ENCODE data around the gene NBPF9.
"Not testable (repeated sequence)": the region's sequence is repeated elsewhere in the genome, so short reads cannot be mapped to it uniquely, and the experiment has no call there.

NBPF9 gene

DNA sequence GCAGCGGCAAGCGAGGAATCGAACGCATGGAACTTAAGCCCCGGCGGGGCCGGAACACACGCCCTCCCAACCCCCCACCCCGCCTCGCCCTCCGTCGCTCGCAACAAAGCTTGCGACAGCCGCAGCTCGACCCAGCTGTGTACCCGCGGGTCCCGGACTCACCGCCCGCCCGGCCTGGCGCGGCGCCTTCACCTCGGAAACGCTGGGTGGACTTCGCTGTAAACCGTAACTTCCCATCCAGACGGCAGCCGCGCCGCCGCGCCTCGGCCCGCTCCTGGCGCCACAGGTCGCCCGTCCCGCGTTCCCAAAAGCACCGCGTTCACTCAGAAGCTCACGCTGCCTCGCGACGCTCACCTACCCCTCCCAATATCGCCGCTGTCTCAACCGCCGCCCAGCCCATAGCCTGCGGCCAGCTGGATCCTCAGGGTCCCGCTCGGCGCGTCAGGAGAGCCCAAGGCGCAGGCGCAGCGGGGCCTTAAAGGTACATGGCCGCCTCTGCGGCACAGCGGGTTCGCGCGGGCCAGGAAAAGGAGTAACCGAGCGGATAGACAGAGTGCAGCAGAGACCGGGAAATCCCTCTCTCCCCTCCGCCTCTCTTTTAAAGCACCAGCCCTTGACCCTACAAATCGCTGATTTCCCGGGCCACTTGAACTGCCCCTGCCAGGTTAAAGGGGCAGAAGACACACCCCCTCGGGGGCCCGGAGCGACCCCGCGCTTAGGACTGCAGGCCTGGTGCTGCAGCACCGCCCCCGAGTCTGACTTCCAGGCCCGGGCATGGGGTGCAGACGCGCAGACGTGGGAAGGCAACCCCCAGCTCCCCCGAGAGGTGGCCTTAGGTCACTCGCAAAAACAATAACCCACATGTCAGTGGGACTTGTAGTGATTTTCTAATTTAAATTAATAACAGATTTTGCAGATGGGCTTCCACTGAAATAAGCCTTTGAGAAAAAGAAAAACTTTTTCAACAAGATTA lies at the start of gene NBPF9:
Gene NBPF9 (minus strand): TSS at position 443 of the 973 bp plus-strand sequence. CDS start 21,412 bp downstream, outside the sequence.
- DNase-seq, result peak; percentile 18

DNA sequence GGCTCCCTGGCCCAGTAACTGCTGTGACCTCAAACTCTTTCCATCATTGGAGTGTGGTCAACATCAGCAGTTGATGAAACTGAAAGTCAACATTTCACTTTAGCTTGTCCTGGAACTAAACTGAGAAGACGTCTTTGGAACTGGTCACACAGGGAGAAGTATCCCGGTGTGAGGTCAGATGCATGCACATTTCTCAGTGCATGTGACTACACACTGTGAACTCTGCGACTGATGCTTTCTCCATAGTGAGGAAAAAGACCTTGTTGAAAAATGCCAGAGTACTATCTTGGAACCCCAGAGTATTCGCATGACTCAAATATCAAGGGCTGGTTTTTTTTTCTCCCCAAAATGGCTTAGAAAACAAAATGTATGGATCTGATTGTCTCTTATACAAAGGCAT lies 46.6 kb upstream of the NBPF9 start:
- DNase-seq, result not testable (repeated sequence)

GRCh38 chr1:149137585-149137984 lies 34.2 kb upstream of the NBPF9 start:
- DNase-seq, result not testable (repeated sequence)

- DNase-seq, result not testable (repeated sequence)
Observed at GRCh38 chr1:149130938-149131337, 27.6 kb upstream of the NBPF9 start.

DNA sequence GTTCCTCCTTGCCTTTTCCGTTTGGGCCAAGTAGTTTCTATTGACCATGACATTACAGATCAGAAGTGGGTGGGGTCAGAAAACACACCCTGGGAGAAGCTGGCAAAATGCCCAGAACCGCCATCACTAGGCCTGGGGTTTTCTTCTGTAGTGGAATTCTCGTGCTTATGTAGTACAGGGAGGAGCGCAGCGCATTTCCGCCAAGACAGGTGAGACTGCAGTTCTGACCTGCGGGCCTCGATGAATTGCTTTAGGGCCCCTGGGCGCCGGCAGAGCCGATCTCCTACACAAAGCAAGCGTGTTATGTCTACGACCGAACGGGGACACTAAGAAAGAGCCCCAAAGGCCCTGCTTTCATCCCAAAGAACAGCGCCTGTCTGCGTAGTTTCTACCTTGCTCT lies 25.9 kb upstream of the NBPF9 start:
- not testable (repeated sequence) for DNase-seq

- not testable (repeated sequence) for DNase-seq
Observed at GRCh38 chr1:149126555-149127145, 23.3 kb upstream of the NBPF9 start.

DNA sequence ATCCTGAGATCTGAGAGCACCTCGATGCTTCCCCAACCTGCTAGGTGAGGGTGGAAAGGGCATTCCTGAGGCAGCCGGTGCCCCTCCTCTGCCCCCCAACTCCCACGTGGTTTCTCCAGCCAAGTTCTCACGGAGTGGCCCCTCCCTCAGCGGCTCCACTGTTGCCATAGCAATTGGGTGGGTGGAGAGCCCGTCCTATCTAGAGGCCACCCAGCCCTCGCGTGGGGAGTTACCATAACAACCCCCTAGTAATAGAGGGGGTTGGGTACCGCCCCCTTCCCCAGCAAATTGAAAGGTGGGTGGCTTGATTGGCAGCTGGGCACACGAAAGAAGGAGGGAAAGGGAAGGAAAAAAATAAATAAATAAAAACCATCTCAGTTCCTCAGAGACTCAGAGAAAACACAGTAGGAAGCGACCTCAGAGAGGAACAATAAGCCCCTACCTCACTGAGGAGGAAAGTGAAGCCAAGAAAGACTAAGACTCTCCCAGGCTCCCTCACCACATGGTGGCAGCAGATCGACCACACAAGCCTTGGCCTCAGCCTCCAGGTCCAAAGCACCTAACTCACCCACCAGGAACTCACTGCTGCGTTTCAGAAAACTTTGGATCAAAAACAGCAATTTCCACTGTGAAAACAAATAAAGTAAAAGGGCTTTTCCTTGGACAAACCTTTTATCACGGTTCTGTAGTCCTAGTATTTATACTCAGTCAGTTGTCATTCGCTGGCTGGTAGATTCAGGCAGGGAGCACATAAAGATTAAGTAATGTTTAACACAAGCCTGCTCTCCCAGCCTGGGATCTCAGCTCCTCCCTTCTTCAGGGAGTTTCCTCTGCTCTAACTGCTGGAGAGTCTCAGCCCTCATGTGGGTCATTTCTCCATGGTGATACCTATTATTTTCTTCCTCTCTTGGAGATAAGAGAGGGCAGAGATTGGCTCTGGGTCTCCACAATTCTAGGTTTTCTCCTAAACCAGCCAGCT lies 20.9 kb upstream of the NBPF9 start:
- not testable (repeated sequence) for DNase-seq

DNA sequence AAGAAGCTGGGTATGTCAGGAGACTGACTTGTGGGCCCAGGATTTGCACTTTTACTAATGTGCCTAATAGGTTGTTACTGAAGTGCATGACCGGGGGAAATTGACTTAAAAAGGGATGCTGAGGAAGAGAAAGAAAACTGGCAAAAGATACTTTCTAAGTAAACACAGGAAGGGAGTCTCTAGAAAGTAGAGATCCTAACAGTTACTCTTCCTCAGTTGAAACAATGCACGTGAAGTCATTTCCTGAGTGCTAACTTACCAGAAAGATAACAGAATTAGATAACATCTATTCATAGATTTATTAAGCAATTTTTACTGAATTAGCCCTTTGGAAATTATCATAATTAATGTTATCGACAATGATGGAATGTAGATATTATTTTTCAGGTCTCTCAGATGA lies 9.5 kb upstream of the NBPF9 start:
- not testable (repeated sequence) for DNase-seq

- DNase-seq, result not testable (repeated sequence)
Observed at GRCh38 chr1:149110343-149110742, 7.0 kb upstream of the NBPF9 start.

- DNase-seq, result peak; percentile 9
Observed at GRCh38 chr1:149102574-149102973, 777 bp downstream of the NBPF9 start.

DNA sequence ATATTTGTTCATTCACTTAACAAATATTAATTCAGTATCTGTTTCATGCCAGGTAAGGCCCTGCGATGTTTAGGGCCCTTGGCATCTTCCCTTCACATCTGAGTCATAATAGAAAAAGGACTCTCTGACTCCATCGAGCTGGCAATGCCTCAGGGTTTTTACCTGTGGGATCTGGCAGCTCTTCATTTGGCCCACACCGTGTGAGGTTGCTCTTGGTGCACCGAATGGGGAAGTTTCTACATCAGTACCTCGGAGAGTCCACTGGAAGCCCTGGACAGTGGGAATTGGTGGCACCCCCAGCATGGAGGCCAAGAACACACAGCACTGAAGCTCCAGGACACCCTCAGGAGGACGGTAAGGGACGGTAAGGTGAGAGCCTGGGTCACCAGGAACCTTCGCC lies 5.1 kb downstream of the NBPF9 start:
- not testable (repeated sequence) for DNase-seq

- not testable (repeated sequence) for DNase-seq
Observed at GRCh38 chr1:149093155-149093554, 10.2 kb downstream of the NBPF9 start.

DNA sequence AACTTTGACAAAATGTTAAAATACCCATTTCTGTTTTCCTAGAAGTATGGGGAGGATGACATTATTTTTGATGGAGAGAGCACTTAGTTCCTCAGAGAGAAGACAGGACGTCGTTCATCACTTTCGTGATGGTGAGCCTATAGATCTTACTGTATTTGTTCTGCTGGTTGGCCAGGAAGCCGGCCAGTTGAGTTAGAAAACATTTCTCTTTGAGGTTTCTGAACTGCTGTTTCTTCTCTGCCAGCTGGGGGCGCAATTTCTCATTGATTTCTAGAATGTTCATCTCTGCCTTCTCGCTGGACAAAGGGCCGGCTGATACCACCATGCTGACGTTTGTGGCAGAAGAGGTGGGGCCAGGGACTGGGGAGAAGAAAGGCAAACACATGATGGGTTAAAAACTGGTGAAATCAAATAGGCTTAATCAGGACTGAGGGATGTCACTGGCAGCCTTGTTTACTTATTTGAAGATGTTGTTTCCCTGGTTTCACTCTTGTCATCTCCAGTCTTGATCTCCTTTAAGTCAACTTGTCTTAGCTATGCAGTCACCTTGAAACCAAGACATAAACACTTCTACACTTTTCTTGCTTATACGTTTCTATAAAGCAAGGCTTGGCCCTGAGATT lies 27.7 kb downstream of the NBPF9 start:
- DNase-seq, result not testable (repeated sequence)

DNA sequence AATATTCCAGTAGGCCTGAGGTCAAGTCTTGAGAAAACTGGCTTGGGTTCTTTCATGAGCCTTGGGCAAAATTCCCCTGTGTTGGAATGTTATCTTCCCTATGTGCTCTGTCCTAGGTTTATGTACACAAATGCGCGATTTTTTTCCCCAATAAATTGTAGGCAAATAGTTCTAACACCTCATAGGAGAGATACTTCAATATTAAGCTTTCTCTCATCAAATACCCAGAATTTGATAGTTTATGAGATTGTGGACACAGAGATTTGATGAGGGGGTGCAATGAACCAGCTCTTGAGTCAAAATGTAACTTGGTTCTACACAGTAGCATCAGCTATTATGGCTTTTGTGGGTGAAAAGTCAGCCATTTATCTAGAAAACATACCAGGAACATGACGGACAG lies 38.7 kb downstream of the NBPF9 start:
- not testable (repeated sequence) for DNase-seq

GRCh38 chr1:149043056-149043455 lies 60.3 kb downstream of the NBPF9 start:
- not testable (repeated sequence) for DNase-seq

DNA sequence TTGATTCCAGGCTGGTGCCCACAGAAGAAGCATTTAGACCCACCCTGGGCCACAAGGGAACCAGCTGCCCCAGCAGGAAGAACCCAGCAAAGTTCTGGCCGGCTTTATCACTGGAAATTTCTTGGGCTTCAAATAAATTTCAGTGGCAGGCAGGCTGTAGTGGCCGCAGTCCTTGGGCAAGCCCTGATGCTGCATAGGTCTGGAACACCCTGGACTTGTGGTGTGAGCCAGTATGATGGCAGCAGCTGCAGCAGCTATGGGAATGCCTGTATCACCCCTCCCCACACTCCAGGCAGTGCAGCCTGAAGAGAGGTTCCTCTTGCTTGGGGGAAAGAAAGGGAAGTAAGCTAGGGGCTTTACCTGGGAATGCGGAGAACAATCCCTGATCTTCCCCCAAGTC lies 69.4 kb downstream of the NBPF9 start:
- DNase-seq, result not testable (repeated sequence)

- not testable (repeated sequence) for DNase-seq
Observed at GRCh38 chr1:149024327-149024726, 79.0 kb downstream of the NBPF9 start.

DNA sequence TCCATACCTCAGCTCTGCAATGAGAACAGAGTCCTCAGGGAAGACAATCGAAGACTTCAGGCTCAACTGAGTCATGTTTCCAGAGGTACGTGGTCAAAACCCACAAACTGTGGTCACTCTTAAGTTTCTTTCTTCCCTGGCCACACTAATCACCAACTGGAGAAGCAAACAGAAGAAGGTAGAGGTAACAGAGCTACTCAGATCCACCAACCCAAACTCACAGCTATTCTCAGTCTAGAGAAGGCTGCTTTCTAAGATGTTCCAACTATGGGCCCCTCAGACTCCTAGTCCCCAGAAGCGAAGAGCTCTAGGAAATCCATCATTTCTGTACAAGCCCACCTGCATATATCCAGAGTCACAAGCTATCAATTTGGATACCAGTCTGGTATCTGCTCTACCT lies 84.8 kb downstream of the NBPF9 start:
- not testable (repeated sequence) for DNase-seq

DNA sequence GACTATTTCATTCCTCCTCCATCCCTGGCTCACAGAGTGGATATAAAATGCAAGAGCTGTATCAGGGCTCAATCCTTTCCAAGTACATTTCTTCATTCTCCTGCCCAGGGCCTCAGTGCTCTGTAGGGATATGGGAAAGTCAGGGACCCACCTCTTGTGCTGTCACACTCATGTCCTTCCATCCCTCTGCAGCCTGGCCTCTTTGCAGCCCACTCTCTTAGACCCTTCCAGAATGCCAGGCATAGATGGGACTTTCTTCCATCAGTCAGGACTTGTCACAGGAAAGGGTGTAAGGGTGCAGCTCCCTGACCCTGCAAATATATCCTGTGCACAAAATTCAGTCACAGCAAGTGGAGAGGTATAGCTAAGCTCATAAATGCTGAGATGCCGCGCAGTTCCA lies 86.7 kb downstream of the NBPF9 start:
- not testable (repeated sequence) for DNase-seq

GRCh38 chr1:149015522-149015921 lies 87.8 kb downstream of the NBPF9 start:
- not testable (repeated sequence) for DNase-seq

DNA sequence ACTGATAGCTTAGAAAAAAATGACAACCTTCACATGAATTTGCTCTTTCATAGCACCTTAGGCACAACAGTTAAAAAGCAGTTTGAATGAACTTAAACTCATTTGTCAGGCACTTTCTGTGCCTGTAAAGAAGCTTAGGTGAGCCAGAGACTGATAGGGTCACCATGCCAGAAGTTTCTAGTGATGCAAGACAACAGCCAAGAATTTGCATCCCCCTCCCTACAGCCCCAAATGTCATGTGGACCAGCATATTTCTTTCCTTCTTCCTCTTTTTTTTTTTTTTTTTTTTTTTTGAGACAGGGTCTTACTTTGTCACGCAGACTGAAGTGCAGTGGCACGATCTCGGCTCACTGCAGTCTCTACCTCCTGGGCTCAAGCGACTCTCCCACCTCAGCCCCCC lies 89.8 kb downstream of the NBPF9 start:
- not testable (repeated sequence) for DNase-seq

DNA sequence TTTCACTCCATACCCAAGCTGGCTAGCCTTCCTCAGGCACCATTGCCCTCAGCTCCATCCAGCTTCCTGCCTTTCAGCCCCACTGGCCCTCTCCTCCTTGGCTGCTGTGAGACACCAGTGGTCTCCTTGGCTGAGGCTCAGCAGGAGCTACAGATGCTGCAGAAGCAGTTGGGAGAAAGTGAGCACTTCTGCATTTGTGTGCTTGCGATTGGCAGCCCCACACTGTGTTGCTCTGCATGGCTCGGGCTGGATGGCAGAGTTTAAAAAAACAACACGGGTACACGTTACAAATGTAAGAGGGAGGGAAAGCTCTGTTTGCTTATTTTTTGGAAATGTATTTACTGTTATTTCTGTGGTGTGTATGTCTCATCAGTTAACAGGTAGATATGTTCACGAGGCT lies 90.8 kb downstream of the NBPF9 start:
- DNase-seq, result not testable (repeated sequence)
